Smooth muscle cell of the brain vasculature (primary cell): Measurements from ENCODE around the gene HIVEP1.

Experiments
- DNase-seq: peaks from one replicate; pipeline ENCODE4 v3.0.0-alpha.2; 2012; ENCODE audit warnings: low read depth, low spot score

Gene HIVEP1

GRCh38 chr6:12189150-12189549 is 177.0 kb downstream of the HIVEP1 start:
- DNase-seq, result no peak

DNA sequence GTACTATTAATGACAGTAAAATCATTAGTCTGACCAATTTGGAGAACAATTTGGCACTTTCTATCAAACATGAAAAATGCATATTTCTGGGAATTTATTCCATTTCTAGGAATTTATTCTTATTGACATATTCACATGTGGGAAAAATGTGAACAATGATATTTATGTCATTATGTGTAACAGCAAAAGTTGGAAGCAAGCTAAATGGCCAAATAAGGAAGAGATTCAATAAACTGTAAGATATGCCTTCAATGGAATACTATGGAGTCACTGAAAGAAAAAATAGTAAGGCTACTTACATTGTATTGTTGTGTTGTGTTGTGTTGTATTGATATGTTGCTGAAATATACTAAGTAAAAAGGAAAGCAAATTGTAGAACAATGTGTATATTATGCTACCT is 177.5 kb downstream of the HIVEP1 start:
- DNase-seq, result no peak

DNA sequence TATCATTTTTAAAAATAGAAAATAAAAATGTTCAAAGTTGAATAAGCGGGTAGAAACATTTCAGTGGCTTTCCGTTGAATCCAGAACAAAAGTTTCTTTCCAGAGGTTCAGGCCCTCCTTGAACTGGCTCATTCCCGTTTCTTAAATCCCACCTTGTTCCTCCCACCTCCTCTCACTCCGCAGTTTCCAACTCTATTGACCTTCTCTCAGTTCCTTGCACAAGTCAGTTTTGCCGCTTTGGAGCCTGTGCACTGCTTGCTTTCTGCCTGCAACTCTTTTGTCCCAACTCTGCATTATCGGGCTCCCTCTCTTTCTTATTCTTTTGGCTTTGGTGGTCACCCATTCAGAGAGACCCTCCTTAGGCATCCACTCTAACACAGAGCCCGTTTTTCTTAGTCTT is 178.1 kb downstream of the HIVEP1 start:
- DNase-seq, result no peak

DNA sequence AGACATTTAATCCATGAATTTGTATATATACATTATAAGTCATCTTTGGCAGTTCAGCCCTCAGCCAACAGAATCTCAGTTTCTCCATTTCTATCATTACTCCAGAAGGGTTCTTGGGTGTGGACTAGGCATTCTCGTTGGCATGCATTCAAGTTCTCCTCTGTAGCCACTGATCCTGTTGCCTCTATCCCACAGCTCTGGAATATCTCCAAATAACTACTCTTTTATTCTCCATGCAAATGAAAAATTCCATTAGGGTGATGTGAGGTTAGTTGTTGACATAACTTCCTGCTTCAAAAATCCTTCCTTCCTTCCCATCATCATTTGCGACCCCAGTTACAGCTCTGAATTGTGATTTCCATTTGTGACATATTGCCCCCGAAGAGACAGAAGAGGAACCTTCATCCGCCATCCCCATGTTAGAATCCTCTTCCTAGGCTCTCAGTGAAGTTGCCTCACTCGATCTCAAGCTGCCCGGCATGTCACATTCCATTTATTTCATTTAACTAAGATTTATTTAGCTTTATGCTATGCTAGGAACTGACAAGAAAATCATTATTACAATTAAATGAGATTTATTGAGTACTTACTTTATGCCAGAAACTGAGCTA is 184.3 kb downstream of the HIVEP1 start:
- no peak for DNase-seq

DNA sequence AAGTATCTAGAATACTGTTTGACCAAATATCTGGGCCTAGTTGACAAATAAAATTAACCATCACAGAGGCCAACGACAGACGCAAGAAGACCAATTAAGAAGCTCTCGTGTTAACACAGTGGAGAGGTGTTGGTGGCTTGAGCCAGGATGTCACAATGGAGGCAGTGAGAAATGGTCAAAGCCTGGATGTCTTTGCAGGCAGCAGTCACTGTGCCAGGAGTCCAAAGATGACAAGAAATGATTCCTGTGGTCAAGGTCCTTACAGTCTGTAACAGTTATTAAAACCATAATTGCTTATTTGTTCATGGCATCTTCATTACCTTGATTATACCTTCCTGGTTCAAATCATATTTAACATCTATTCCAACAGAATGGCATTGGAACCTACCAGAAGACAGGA is 186.7 kb downstream of the HIVEP1 start:
- no peak for DNase-seq

DNA sequence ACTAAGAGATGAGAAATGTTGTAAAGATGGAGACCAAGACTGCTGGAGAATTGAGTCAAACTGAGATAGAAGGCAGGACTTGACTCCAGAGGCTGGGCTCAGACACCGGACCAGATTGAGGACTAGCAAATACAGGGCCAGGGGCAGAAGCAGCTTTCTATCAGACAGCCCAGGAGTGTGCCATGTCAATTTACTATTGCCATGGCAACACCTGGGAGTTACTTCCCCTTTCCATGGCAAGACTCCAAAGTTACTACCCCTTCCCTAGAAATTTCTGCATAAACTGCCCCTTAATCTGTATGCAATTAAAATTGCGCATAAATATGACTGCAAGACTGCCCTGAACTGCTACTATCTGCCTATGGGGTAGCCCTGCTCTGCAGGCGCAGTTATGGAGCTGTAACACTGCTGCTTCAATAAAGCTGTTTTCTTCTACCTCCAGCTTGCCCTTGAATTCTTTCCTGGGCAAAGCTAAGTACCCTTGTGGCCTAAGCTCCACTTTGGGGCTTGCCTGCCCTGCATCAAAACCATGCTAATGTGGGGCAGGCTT is 188.0 kb downstream of the HIVEP1 start:
- DNase-seq, result no peak

DNA sequence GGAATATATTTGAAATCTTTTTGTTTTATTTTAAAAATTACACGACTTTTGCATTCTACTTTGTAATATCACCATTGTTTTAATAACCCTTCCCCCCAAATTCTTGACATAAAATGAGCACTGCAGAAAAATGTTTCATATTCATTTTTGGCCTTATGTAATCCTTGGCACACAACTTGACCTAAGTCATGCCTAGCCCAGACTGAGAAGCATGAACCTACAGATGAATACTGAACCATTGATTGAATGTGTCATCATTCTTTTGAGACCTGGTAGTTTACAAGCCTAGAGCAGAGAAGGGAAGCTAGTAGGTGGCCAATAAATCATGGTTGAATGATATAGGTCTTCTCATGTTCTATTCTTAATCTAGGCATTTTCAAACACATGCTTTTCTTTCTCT is 188.6 kb downstream of the HIVEP1 start:
- DNase-seq, result no peak

GRCh38 chr6:12203001-12203400 is 190.9 kb downstream of the HIVEP1 start:
- DNase-seq, result no peak

GRCh38 chr6:12208190-12208589 is 196.1 kb downstream of the HIVEP1 start:
- DNase-seq, result no peak

DNA sequence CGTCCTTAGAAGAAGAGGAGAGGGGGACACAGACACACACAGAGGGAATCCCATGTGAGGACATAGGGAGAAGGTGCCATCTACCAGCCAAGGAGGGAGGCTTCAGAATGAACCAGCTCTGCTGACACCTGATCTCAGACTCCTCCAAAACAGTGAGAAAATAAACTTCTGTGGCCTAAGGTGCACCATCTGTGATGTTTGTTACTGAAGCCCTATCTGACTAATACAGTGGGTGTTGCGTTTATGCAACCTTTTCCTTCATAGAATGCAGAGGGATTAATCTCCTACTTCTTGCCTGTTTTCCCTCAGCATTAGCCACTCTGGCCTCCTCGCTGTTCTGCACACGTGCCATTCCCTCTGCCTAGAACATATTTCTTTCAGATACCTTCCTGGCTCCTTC is 196.6 kb downstream of the HIVEP1 start:
- no peak for DNase-seq
